Lung (tissue), 12 donors: ENCODE data around the gene ARID1A. TPM values are rescaled to one million over a fixed set of nuclear protein-coding genes. Genes with fewer than 3 reads are reported as not detected.

Experiments
- ATAC-seq: fragments of 200-7000 bp; cut with Tn5 transposase; one replicate; pipeline ENCODE4 v1.9.1; 2020; ENCODE audit warnings: moderate number of reproducible peaks; ENCODE audit not compliant: insufficient read depth, low FRiP score
- DNase-seq, 3 donors: peaks; one replicate each; pipeline ENCODE4 v3.0.0-alpha.2; 2013 to 2017
- H3K27ac ChIP-seq, 2 donors: one replicate each; pipeline ENCODE4 v1.5.1; 2013; ENCODE audit warnings: mild to moderate bottlenecking in 2 of 2, moderate library complexity in 2 of 2, control low read depth in 1 of 2, inconsistent platforms in 1 of 2, low read depth in 1 of 2, low read length in 1 of 2
- H3K27me3 ChIP-seq, 3 donors: one replicate each; pipeline ENCODE4 v1.5.1; 2013; ENCODE audit warnings: low read length in 2 of 3; ENCODE audit not compliant: control insufficient read depth in 3 of 3, insufficient read depth in 3 of 3
- H3K36me3 ChIP-seq, 4 donors: one replicate each; pipeline ENCODE4 v1.5.1; 2013; ENCODE audit warnings: low read length in 4 of 4, mild to moderate bottlenecking in 1 of 4, moderate library complexity in 1 of 4; ENCODE audit not compliant: control insufficient read depth in 4 of 4, insufficient read depth in 4 of 4
- H3K4me1 ChIP-seq, 5 donors: one replicate each; pipeline ENCODE4 v1.5.1; 2013; ENCODE audit warnings: low read length in 5 of 5, mild to moderate bottlenecking in 2 of 5, moderate library complexity in 1 of 5; ENCODE audit not compliant: control insufficient read depth in 5 of 5, insufficient read depth in 5 of 5
- H3K4me3 ChIP-seq: one replicate; pipeline ENCODE4 v1.5.1; 2013; ENCODE audit warnings: mild to moderate bottlenecking, control low read depth, moderate library complexity
- H3K9ac ChIP-seq, 2 donors: one replicate each; pipeline ENCODE4 v1.5.1; 2013; ENCODE audit warnings: low read length in 2 of 2, control low read depth in 1 of 2; ENCODE audit not compliant: insufficient read depth in 1 of 2
- H3K9me3 ChIP-seq, 4 donors: one replicate each; pipeline ENCODE4 v1.5.1; 2013; ENCODE audit warnings: low read length in 3 of 4, mild to moderate bottlenecking in 1 of 4, moderate library complexity in 1 of 4; ENCODE audit not compliant: control insufficient read depth in 4 of 4, insufficient read depth in 3 of 4
- CTCF ChIP-seq: IDR thresholded peaks from 2 replicates; pipeline ENCODE4 v1.5.1; 2012; ENCODE audit warnings: mild to moderate bottlenecking; ENCODE audit errors: control extremely low read depth, extremely low read depth
- WGBS, 2 donors: extraction: QIAGEN DNeasy Blood & Tissue Kit; methylation state at CpG; one replicate each; pipeline ENCODE4 v1.1.7; 2013; 5-methylcytosine and 5-hydroxymethylcytosine counted together
- polyA plus RNA-seq, 2 donors: library from polyadenylated mRNA; stranded (reverse); fragments of 200-250 nt; gene quantifications; one replicate each; pipeline ENCODE4 v1.2.1, GENCODE V29; 2013
- total RNA-seq, 2 donors: library from RNA; depleted of rRNA in 1 of 2; stranded (reverse); fragments of >200 nt in 1 of 2; gene quantifications; one replicate each; pipeline ENCODE4 v1.2.1, GENCODE V29; 2014 to 2021
- donor health status: control.
- donor health status: control.
- donor health status: Bipolar disorder and iron deficiency.
- donor health status: healthy.
- donor health status: DM: yes; HTN: yes; CAD: no.

ARID1A gene
- total and polyA plus RNA-seq, 4 donors, result 16.1 to 119 (median 50.1) TPM

- ATAC-seq, result peak; percentile 13
- TF ChIP-seq CTCF, result no peak
- Histone ChIP-seq H3K4me3 (peak overlapping the region; percentile 66), H3K9me3 (no peaks in the 10 kb centered on the region), H3K9ac (peak overlapping the region; percentile 89 to 95), H3K36me3 (peaks cover 0 to 12% (median 1%) of the 10 kb centered on the region in 4 donors), H3K27me3 (no peaks in the 10 kb centered on the region), H3K27ac (peak overlapping the region; percentile 97 to 98), H3K4me1 (peaks cover 16 to 48% (median 40%) of the 10 kb centered on the region in 5 donors)
- peak; percentile 65 to 87 (median 80) for DNase-seq
- 2 to 4% methylated on average over 12 of the region's 12 CpGs for WGBS, 2 donors
These were observed 90.9 kb downstream of the ARID1A start for GRCh38 chr1:26786437-26787380.

- Histone ChIP-seq H3K4me1 (peaks cover 16 to 48% (median 40%) of the 10 kb centered on the region in 5 donors), H3K9ac (peak overlapping the region; percentile 89 to 95), H3K36me3 (peaks cover 0 to 14% (median 1%) of the 10 kb centered on the region in 4 donors), H3K9me3 (no peaks in the 10 kb centered on the region), H3K27ac (peak overlapping the region; percentile 96 to 97), H3K4me3 (peak overlapping the region; percentile 66), H3K27me3 (no peaks in the 10 kb centered on the region)
- TF ChIP-seq CTCF, result no peak
- DNase-seq (no peak), ATAC-seq (peak; percentile 1)
- 0 to 1% methylated on average over 11 of the region's 11 CpGs for WGBS, 2 donors
These were observed 91.5 kb downstream of the ARID1A start for GRCh38 chr1:26787381-26787705.

GRCh38 chr1:26787706-26788514, 92.1 kb downstream of the ARID1A start, which contains the start of gene PIGV:
Gene PIGV, plus strand, starts transcription at chr1:26787950. Its CDS starts 2,866 bp downstream, at chr1:26790816.
- Histone ChIP-seq H3K9me3 (no peaks in the 10 kb centered on the region), H3K27me3 (no peaks in the 10 kb centered on the region), H3K4me1 (peaks cover 16 to 45% (median 34%) of the 10 kb centered on the region in 5 donors), H3K9ac (peak within 1 kb of the TSS; percentile 89 to 95), H3K4me3 (peak within 1 kb of the TSS; percentile 72), H3K27ac (peak within 1 kb of the TSS; percentile 96 to 97), H3K36me3 (peaks cover 0 to 8% (median 1%) of the 10 kb centered on the region in 4 donors)
- WGBS, 2 donors, result 0 to 1% methylated on average over 54 to 63 of the region's 63 CpGs
- DNase-seq, result peak; percentile 93 to 95 (median 94)
- no peak for TF ChIP-seq CTCF
- ATAC-seq, result peak; percentile 88
